Measurements from ENCODE around the gene PRXL2B. TPM values are rescaled to one million over a fixed set of nuclear protein-coding genes. Genes with fewer than 3 reads are reported as not detected.

Gene PRXL2B
- total and polyA plus RNA-seq, 2 experiments from 2014 or later: 25.5 to 44.0 TPM

DNA sequence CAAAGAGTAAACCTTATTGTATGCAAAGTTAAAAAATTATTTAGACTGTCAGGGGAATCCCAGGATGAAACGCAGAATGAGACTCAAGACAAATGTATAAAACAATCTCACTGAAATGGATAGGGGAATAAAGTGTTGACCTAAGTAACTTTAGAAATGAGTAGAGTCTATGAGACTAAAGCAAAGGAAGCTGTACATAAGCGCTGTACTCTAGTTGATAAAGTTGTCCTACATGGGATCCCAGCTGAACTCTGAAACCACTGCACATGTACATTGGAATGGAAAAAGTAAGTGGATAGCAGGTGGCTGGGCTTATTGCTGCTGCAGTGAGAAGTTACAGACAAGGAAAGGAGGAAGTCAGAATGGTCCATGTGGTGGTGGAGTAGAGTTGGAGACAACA is 27.6 kb downstream of the PRXL2B start:
- H3K4me1 Mint-ChIP-seq: peaks cover 8% of the 10 kb centered on the region
- Histone ChIP-seq H3K27ac (ENCODE audit: low read depth) (no peak overlapping the region), H3K9me2 (ENCODE audit: insufficient read depth) (no peaks in the 10 kb centered on the region; the same call in 1 of the 2 replicates), H3F3A (replicated peaks; ENCODE audit: low read depth) (no peaks in the 10 kb centered on the region), H3K36me3 (ENCODE audit: insufficient read depth) (no peaks in the 10 kb centered on the region), H3K4me2 (no peak overlapping the region), H3K27me3 (ENCODE audit: insufficient read depth) (no peaks in the 10 kb centered on the region), H3K4me1 (ENCODE audit: insufficient read depth) (no peaks in the 10 kb centered on the region; the same call in 1 of the 2 replicates), H2AFZ (no peak overlapping the region), H4K20me1 (replicated peaks; ENCODE audit: insufficient read depth) (no peaks in the 10 kb centered on the region), H3K79me2 (replicated peaks; ENCODE audit: insufficient read depth) (no peaks in the 10 kb centered on the region), H3K4me3 (no peak overlapping the region)
- H3K36me3 Mint-ChIP-seq (ENCODE audit: low read depth): peaks cover 4% of the 10 kb centered on the region; the same call in 1 of the 3 replicates
- TF ChIP-seq NANOG (IDR thresholded peaks at IDR 0.05; ENCODE audit: borderline replicate concordance): no peak
- no peak for TF ChIP-seq CREB1 (CRISPR knock-in tag; IDR thresholded peaks at IDR 0.05; ENCODE audit: low read depth)
- TF ChIP-seq, protein P1, sequence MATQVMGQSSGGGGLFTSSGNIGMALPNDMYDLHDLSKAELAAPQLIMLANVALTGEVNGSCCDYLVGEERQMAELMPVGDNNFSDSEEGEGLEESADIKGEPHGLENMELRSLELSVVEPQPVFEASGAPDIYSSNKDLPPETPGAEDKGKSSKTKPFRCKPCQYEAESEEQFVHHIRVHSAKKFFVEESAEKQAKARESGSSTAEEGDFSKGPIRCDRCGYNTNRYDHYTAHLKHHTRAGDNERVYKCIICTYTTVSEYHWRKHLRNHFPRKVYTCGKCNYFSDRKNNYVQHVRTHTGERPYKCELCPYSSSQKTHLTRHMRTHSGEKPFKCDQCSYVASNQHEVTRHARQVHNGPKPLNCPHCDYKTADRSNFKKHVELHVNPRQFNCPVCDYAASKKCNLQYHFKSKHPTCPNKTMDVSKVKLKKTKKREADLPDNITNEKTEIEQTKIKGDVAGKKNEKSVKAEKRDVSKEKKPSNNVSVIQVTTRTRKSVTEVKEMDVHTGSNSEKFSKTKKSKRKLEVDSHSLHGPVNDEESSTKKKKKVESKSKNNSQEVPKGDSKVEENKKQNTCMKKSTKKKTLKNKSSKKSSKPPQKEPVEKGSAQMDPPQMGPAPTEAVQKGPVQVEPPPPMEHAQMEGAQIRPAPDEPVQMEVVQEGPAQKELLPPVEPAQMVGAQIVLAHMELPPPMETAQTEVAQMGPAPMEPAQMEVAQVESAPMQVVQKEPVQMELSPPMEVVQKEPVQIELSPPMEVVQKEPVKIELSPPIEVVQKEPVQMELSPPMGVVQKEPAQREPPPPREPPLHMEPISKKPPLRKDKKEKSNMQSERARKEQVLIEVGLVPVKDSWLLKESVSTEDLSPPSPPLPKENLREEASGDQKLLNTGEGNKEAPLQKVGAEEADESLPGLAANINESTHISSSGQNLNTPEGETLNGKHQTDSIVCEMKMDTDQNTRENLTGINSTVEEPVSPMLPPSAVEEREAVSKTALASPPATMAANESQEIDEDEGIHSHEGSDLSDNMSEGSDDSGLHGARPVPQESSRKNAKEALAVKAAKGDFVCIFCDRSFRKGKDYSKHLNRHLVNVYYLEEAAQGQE (IDR thresholded peaks at IDR 0.05; ENCODE audit: unreplicated experiment): no peak
- no peak for ATAC-seq
- no peak overlapping the region for H3K27ac Mint-ChIP-seq
- no peak overlapping the region for H3K4me3 Mint-ChIP-seq
- H3K27me3 Mint-ChIP-seq (ENCODE audit: insufficient read depth, low read depth, poor library complexity): peaks cover 12% of the 10 kb centered on the region
- DNase-seq (ENCODE audit: low spot score): no peak
- H3K9me3 Mint-ChIP-seq: peaks cover 41% of the 10 kb centered on the region

DNA sequence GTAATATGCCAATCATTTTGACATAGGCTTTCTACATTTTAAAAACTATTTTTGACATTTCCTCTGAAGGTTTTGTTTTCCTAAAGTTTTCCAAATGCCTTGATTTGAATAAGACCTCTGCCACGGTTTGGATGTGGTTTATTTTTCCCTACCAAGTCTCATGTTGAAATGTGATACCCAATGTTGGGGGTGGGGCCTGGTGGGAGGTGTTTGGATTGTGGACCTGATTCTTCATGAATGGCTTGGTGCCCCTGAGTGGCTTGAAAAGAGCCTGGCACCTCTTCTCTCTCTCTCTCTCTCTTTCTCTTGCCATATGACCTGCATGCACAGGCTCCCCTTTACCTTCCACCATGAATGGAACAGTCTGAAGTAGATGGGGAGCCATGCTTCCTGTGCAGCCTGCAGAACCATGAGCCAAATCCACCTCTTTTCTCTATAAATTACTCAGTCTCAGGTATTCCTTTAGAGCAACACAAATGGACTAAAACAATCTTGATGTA is 31.4 kb downstream of the PRXL2B start:
- Histone ChIP-seq H3K4me3 (no peak overlapping the region), H3K4me1 (ENCODE audit: insufficient read depth) (no peaks in the 10 kb centered on the region), H3F3A (replicated peaks; ENCODE audit: low read depth) (no peaks in the 10 kb centered on the region), H3K4me2 (no peak overlapping the region), H4K20me1 (replicated peaks; ENCODE audit: insufficient read depth) (no peaks in the 10 kb centered on the region), H3K36me3 (ENCODE audit: insufficient read depth) (no peaks in the 10 kb centered on the region), H3K27ac (ENCODE audit: low read depth) (no peak overlapping the region), H2AFZ (no peak overlapping the region), H3K9me2 (ENCODE audit: insufficient read depth) (no peaks in the 10 kb centered on the region; the same call in 1 of the 2 replicates), H3K27me3 (ENCODE audit: insufficient read depth) (no peaks in the 10 kb centered on the region), H3K79me2 (replicated peaks; ENCODE audit: insufficient read depth) (no peaks in the 10 kb centered on the region)
- TF ChIP-seq EZH2 (IDR thresholded peaks at IDR 0.05; ENCODE audit: low read depth, unreplicated experiment) (no peak), STAT1 (IDR thresholded peaks at IDR 0.05; ENCODE audit: unreplicated experiment) (no peak), POLR2AphosphoS5 (IDR thresholded peaks at IDR 0.05; ENCODE audit: low read depth) (no peak), ZNF331 (CRISPR knock-in tag; IDR thresholded peaks at IDR 0.05; ENCODE audit: low read depth) (no peak)
- Mint-ChIP-seq H3K4me1 (peaks cover 8% of the 10 kb centered on the region), H3K27ac (no peak overlapping the region), H3K36me3 (ENCODE audit: low read depth) (peaks cover 6% of the 10 kb centered on the region; the same call in 2 of the 3 replicates), H3K27me3 (ENCODE audit: insufficient read depth, low read depth, poor library complexity) (peaks cover 6% of the 10 kb centered on the region), H3K9me3 (peaks cover 70% of the 10 kb centered on the region), H3K4me3 (no peak overlapping the region)
- DNase-seq (ENCODE audit: low spot score): no peak
- ATAC-seq: no peak; the same call in 2 of the 3 replicates
